ENCODE results near the gene ZFAND6.
"Not testable (repeated sequence)": the region's sequence is repeated elsewhere in the genome, so short reads cannot be mapped to it uniquely, and the experiment has no call there.

The ZFAND6 gene

GRCh38 chr15:80058851-80059785 lies at the start of gene ZFAND6:
TSS of gene ZFAND6 (plus strand) at chr15:80059676. CDS start at chr15:80120345, 60,669 bp downstream.
- in situ Hi-C loops (cut with HindIII; ENCODE audit: low pct_unique_long_range_greater_than_20kb, low sequenced_read_pairs) = no loop called here
- no peak for TF ChIP-seq JUND (IDR thresholded peaks at IDR 0.05; ENCODE audit: low read depth)
- DNase-seq (ENCODE audit: low read depth in 1 of 2, low spot score in 1 of 2) = peak; percentile 88 to 97

DNA sequence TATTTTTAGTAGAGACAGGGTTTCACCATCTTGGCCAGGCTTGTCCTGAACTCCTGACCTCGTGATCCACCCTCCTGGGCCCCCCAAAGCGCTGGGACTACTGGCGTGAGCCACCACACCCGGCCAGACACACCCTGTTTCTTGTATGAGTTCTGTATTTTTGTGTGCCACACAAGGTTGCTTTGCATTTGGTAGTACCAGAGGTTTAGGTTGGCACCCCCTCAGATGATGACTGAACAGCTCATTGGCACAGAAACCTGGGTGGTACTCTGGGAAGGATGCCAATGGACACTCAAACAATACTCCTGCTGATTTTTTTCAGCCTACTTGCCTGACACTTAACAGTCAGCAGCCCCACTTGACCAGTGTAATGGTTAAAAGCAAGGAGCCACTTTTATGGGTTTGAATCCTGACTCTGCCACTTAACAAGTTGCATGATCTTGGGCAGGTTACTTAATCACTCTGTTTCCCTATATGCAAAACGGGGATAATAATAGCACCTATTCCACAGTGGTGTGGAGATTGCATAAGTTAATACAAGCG lies 49.3 kb upstream of the ZFAND6 start:
- DNase-seq (ENCODE audit: low read depth in 1 of 2, low spot score in 1 of 2) = no peak
- TF ChIP-seq JUND (IDR thresholded peaks at IDR 0.05; ENCODE audit: low read depth) = no peak
- in situ Hi-C loops (cut with HindIII; ENCODE audit: low pct_unique_long_range_greater_than_20kb, low sequenced_read_pairs) = no loop called here

DNA sequence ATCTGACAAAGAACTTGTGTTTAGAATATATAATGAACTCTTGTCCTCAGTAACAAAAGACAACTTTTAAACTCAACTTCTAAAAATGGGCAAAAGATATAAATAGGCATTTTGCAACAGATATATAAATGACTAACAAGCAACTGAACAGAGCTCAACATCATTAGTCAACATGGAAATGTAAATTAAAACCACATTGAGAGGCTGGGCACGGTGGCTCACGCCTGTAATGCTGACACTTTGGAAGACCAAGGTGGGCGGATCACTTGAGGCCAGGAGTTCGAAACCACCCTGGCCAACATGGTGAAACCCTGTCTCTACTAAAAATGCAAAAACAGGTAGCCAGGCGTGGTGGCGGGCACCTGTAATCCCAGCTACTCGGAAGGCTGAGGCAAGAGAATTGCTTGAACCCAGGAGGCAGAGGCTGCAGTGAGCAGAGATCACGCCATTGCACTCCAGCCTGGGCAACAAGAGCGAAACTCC lies 48.4 kb upstream of the ZFAND6 start:
- in situ Hi-C loops (cut with HindIII; ENCODE audit: low pct_unique_long_range_greater_than_20kb, low sequenced_read_pairs); DNase-seq (ENCODE audit: low read depth in 1 of 2, low spot score in 1 of 2): not testable (repeated sequence)

- DNase-seq (ENCODE audit: low read depth in 1 of 2, low spot score in 1 of 2) = no peak
- TF ChIP-seq JUND (IDR thresholded peaks at IDR 0.05; ENCODE audit: low read depth) = no peak
- in situ Hi-C loops (cut with HindIII; ENCODE audit: low pct_unique_long_range_greater_than_20kb, low sequenced_read_pairs) = no loop called here
Observed at GRCh38 chr15:80011596-80011995, 47.9 kb upstream of the ZFAND6 start.

GRCh38 chr15:80012060-80012726 lies 47.3 kb upstream of the ZFAND6 start:
- no peak for TF ChIP-seq JUND (IDR thresholded peaks at IDR 0.05; ENCODE audit: low read depth)
- in situ Hi-C loops (cut with HindIII; ENCODE audit: low pct_unique_long_range_greater_than_20kb, low sequenced_read_pairs) = no loop called here
- DNase-seq (ENCODE audit: low read depth in 1 of 2, low spot score in 1 of 2) = no peak

- in situ Hi-C loops (cut with HindIII; ENCODE audit: low pct_unique_long_range_greater_than_20kb, low sequenced_read_pairs) = not testable (repeated sequence)
Observed at GRCh38 chr15:80014186-80014585, 45.3 kb upstream of the ZFAND6 start.

GRCh38 chr15:80015156-80015555 lies 44.3 kb upstream of the ZFAND6 start:
- in situ Hi-C loops (cut with HindIII; ENCODE audit: low pct_unique_long_range_greater_than_20kb, low sequenced_read_pairs) = no loop called here
- no peak for TF ChIP-seq JUND (IDR thresholded peaks at IDR 0.05; ENCODE audit: low read depth)
- no peak for DNase-seq (ENCODE audit: low read depth in 1 of 2, low spot score in 1 of 2)

More at GRCh38 chr15:80014186-80014585, 45.3 kb upstream of the ZFAND6 start:
- not testable (repeated sequence) for DNase-seq (ENCODE audit: low read depth in 1 of 2, low spot score in 1 of 2)

- in situ Hi-C loops (cut with HindIII; ENCODE audit: low pct_unique_long_range_greater_than_20kb, low sequenced_read_pairs); DNase-seq (ENCODE audit: low read depth in 1 of 2, low spot score in 1 of 2): not testable (repeated sequence)
Observed at GRCh38 chr15:80016506-80016905, 43.0 kb upstream of the ZFAND6 start.

GRCh38 chr15:80017139-80017538 lies 42.3 kb upstream of the ZFAND6 start:
- DNase-seq (ENCODE audit: low read depth in 1 of 2, low spot score in 1 of 2); in situ Hi-C loops (cut with HindIII; ENCODE audit: low pct_unique_long_range_greater_than_20kb, low sequenced_read_pairs): not testable (repeated sequence)

- no peak for DNase-seq (ENCODE audit: low read depth in 1 of 2, low spot score in 1 of 2)
- in situ Hi-C loops (cut with HindIII; ENCODE audit: low pct_unique_long_range_greater_than_20kb, low sequenced_read_pairs) = no loop called here
- TF ChIP-seq JUND (IDR thresholded peaks at IDR 0.05; ENCODE audit: low read depth) = no peak
Observed at GRCh38 chr15:80019168-80019745, 40.2 kb upstream of the ZFAND6 start.

DNA sequence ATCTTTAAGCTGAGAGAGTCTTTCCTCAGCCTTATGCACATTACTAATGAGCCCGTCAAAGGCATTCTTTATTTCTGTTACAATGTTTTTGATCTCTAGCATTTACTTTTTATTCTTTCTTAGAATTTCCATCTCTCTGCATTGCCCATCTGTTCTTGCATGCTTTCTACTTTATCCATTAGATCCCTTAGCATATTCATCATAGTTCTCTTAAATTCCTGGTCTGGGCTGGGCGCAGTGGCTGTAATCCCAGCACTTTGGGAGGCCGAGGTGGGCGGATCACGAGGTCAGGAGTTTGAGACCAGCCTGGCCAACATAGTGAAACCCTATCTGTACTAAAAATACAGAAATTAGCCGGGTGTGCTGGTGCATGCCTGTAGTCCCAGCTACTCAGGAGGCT lies 39.3 kb upstream of the ZFAND6 start:
- in situ Hi-C loops (cut with HindIII; ENCODE audit: low pct_unique_long_range_greater_than_20kb, low sequenced_read_pairs) = not testable (repeated sequence)

DNA sequence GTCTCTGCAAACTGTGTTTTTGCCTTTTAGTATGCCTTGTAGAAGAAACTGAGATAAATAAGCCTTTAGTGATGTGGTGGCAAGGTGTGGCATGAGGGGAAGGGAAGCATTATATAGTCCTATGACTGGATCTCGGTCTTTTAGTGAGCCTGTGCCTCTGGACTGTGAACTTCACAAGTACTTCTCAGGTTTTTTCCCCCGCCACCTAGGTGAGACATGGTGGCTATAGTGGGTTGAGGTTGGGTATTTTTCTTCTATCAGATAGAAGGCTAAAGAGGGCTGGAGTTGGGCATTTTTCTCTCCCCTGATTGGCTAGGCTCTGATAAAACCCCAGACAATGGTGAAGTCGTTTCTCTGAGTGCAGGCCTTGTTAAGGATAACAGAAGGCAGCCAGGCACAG lies 38.7 kb upstream of the ZFAND6 start:
- no peak for DNase-seq (ENCODE audit: low read depth in 1 of 2, low spot score in 1 of 2)
- in situ Hi-C loops (cut with HindIII; ENCODE audit: low pct_unique_long_range_greater_than_20kb, low sequenced_read_pairs) = no loop called here
- TF ChIP-seq JUND (IDR thresholded peaks at IDR 0.05; ENCODE audit: low read depth) = no peak

More for the DNA sequence above, 39.3 kb upstream of the ZFAND6 start:
- DNase-seq (ENCODE audit: low read depth in 1 of 2, low spot score in 1 of 2) = not testable (repeated sequence)

GRCh38 chr15:80026310-80026709 lies 33.2 kb upstream of the ZFAND6 start:
- no peak for DNase-seq (ENCODE audit: low read depth in 1 of 2, low spot score in 1 of 2)
- TF ChIP-seq JUND (IDR thresholded peaks at IDR 0.05; ENCODE audit: low read depth) = no peak
- in situ Hi-C loops (cut with HindIII; ENCODE audit: low pct_unique_long_range_greater_than_20kb, low sequenced_read_pairs) = no loop called here
